GM12872 (cell line): ENCODE measurements around the gene MOK.

ENCODE experiments used
- TF ChIP-seq, protein P1 (sequence below): IDR thresholded peaks from 3 replicates; pipeline ENCODE4 v1.5.1; 2011; ENCODE audit warnings: low read depth, mild to moderate bottlenecking, low read length, moderate library complexity; ENCODE audit not compliant: insufficient read depth

Gene MOK

GRCh38 chr14:102222751-102223150, 82.2 kb downstream of the MOK start:
- TF ChIP-seq, protein P1, sequence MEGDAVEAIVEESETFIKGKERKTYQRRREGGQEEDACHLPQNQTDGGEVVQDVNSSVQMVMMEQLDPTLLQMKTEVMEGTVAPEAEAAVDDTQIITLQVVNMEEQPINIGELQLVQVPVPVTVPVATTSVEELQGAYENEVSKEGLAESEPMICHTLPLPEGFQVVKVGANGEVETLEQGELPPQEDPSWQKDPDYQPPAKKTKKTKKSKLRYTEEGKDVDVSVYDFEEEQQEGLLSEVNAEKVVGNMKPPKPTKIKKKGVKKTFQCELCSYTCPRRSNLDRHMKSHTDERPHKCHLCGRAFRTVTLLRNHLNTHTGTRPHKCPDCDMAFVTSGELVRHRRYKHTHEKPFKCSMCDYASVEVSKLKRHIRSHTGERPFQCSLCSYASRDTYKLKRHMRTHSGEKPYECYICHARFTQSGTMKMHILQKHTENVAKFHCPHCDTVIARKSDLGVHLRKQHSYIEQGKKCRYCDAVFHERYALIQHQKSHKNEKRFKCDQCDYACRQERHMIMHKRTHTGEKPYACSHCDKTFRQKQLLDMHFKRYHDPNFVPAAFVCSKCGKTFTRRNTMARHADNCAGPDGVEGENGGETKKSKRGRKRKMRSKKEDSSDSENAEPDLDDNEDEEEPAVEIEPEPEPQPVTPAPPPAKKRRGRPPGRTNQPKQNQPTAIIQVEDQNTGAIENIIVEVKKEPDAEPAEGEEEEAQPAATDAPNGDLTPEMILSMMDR = no peak

GRCh38 chr14:102222009-102222575, 82.9 kb downstream of the MOK start:
- TF ChIP-seq, protein P1 = no peak

DNA sequence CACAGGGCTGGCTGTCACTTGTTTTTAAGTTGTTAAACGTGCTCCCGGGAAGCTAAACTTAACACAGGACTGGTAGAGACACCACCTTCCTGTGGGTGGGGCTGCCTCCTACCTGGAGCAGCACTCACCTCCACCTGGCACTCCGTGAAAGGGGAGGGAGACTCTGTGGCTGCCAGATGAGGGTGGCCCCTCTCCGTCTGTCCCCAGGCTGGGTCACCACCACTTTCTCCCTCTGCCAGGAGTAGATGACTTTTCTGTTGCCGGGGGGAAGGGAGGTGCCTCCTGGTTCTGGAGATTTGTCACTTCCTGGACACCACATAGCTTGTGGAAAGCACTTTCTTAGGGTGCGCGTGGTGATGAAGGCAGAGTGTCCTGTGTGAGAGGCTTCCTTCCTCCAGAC, 83.9 kb downstream of the MOK start:
- TF ChIP-seq, protein P1 = no peak

DNA sequence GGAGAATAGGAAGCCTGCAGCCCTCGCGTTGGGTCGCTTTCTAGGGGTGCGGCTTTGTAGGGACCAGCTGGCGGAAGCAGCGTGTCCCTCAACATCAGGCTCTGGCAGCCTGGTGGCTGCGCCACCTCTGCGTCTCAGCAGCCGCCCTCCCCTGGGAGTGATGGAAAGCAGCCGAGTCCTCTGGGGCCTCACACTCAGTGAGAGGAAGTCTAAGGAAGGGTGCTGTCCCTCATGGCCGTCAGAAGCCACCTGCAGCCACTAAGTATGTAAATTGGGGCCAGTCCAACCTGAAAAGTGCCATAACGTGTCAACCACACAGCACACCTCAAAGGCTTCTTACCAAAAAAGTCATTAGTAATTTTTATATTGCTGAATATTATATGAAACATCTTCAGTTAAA, 84.9 kb downstream of the MOK start:
- TF ChIP-seq, protein P1 = no peak

- TF ChIP-seq, protein P1 = no peak
These were observed 85.6 kb downstream of the MOK start for GRCh38 chr14:102219316-102219715.

DNA sequence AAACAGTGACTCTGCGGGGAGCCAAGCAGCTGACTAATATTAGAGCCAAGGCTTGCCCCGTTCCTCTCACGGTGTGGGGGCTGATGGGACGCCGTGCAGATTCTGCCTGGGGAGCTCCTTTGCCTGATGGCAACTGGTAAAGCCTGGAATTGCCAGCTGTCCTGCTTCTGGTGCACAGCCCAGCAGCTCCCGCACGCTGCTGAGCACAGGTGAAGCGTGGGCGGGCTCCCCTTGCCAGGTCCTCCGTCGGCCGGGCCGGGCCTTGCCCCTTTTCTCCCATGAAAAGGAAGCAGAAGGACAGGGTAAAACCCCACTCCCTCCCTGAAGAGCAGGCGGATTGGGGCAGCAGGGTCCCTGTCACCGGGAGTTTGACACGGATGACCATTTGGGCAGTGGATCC, 86.3 kb downstream of the MOK start:
- TF ChIP-seq, protein P1 = no peak

GRCh38 chr14:102217987-102218421, 87.0 kb downstream of the MOK start:
- TF ChIP-seq, protein P1 = no peak

DNA sequence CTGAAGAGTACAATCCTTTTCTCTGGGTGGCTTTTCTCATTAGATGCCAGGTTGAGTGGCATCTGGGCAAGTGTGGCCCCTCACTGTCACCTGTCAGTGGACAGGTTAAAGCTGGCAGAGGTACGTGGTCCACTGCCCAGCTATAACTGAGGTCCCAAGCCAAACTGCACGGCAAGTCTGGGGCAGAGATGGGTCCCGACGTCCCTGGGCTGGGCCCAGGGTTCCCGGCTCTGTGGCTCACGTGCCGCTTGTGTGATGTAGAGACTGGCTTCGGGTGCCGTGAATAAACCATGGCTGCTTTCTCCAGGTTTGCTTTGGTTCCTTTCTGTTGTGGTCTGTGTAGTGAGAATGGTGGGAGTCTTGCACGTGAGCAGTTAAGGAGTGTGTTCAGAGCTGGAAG, 87.6 kb downstream of the MOK start:
- TF ChIP-seq, protein P1 = no peak
